C4-2B (cell line): ENCODE data around the gene ZNF77.

Experiments used
- ZFX ChIP-seq: fragments of 450-650 bp; IDR thresholded peaks from 2 replicates; pipeline ENCODE4 v1.6.1; 2017
- TF ChIP-seq, protein P1 (sequence below): fragments of 450-650 bp; conservative IDR thresholded peaks from 2 replicates; pipeline ENCODE4 v1.5.1; 2017; ENCODE audit warnings: mild to moderate bottlenecking

DNA sequence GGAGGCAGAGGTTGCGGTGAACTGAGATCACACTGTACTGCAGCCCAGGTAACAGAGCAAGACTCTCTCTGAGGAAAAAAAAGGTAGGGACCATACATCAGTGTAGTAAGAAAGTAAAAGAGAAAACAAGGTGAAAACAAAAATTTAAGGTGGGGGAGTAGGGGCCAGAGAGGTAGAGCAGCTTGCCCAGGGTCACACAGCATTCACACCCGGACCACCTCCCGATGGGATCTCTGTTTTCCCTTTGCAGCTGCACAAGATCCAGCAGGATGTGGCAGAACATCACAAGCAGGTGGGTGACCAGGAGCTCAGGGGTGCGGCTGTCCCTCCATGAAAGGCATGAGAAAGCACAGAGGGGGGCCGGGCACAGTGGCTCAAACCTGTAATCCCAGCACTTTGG is 37.1 kb upstream of the ZNF77 start:
- TF ChIP-seq, protein P1, sequence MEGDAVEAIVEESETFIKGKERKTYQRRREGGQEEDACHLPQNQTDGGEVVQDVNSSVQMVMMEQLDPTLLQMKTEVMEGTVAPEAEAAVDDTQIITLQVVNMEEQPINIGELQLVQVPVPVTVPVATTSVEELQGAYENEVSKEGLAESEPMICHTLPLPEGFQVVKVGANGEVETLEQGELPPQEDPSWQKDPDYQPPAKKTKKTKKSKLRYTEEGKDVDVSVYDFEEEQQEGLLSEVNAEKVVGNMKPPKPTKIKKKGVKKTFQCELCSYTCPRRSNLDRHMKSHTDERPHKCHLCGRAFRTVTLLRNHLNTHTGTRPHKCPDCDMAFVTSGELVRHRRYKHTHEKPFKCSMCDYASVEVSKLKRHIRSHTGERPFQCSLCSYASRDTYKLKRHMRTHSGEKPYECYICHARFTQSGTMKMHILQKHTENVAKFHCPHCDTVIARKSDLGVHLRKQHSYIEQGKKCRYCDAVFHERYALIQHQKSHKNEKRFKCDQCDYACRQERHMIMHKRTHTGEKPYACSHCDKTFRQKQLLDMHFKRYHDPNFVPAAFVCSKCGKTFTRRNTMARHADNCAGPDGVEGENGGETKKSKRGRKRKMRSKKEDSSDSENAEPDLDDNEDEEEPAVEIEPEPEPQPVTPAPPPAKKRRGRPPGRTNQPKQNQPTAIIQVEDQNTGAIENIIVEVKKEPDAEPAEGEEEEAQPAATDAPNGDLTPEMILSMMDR, result no peak
- no peak for TF ChIP-seq ZFX
